ENCODE data around the gene DENND6B. TPM values are rescaled to one million over a fixed set of nuclear protein-coding genes. Genes with fewer than 3 reads are reported as not detected.

The DENND6B gene
- total and polyA plus RNA-seq, 2 of the 13 experiments (the other 11 are each of a cell fraction or from before 2014, with no cell fraction given), result 0.95 to 3.8 TPM

DNA sequence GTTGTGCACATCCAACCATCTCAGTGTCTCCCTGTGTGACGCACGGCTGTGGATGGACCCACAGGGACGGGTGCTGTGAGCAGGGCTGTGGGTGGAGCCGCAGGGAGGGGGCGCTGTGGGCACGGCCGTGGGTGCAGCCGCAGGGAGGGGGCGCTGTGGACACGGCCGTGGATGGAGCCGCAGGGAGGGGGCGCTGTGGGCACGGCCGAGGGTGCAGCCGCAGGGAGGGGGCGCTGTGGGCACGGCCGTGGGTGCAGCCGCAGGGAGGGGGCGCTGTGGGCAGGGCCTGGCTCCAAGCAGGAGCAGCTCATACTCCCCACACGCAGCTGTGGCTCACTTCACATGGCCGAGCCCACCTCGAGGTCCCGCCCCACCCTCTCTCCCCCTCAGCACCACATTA lies 50.7 kb downstream of the DENND6B start (continued):
- TF ChIP-seq ZSCAN25 (CRISPR knock-in tag; IDR thresholded peaks at IDR 0.05), result peak; percentile 59; the same call in 1 of the 2 replicates
- no peak for TF ChIP-seq SMYD3 (CRISPR knock-in tag; IDR thresholded peaks at IDR 0.05)
- TF ChIP-seq PHF5A (CRISPR knock-in tag; IDR thresholded peaks at IDR 0.05; ENCODE audit: low read depth, unreplicated experiment), result no peak
- TF ChIP-seq RAD21 (CRISPR knock-in tag; IDR thresholded peaks at IDR 0.05), result peak; percentile 21; the same call in 1 of the 2 replicates
- TF ChIP-seq, protein P1, sequence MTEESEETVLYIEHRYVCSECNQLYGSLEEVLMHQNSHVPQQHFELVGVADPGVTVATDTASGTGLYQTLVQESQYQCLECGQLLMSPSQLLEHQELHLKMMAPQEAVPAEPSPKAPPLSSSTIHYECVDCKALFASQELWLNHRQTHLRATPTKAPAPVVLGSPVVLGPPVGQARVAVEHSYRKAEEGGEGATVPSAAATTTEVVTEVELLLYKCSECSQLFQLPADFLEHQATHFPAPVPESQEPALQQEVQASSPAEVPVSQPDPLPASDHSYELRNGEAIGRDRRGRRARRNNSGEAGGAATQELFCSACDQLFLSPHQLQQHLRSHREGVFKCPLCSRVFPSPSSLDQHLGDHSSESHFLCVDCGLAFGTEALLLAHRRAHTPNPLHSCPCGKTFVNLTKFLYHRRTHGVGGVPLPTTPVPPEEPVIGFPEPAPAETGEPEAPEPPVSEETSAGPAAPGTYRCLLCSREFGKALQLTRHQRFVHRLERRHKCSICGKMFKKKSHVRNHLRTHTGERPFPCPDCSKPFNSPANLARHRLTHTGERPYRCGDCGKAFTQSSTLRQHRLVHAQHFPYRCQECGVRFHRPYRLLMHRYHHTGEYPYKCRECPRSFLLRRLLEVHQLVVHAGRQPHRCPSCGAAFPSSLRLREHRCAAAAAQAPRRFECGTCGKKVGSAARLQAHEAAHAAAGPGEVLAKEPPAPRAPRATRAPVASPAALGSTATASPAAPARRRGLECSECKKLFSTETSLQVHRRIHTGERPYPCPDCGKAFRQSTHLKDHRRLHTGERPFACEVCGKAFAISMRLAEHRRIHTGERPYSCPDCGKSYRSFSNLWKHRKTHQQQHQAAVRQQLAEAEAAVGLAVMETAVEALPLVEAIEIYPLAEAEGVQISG (CRISPR knock-in tag; IDR thresholded peaks at IDR 0.05), result peak; percentile 78
- peak; percentile 14 for TF ChIP-seq HNRNPLL (IDR thresholded peaks at IDR 0.05; ENCODE audit: low read depth, low read length, poor library complexity, severe bottlenecking)
- 0 out of 2 replicates have a peak, but pooled peaks have one; percentile 42 for TF ChIP-seq MAZ (IDR thresholded peaks at IDR 0.05; ENCODE audit: borderline replicate concordance, low read depth, low read length)
- TF ChIP-seq MAZ (CRISPR knock-in tag; IDR thresholded peaks at IDR 0.05; ENCODE audit: low read depth), result no peak
- TF ChIP-seq, protein P2, sequence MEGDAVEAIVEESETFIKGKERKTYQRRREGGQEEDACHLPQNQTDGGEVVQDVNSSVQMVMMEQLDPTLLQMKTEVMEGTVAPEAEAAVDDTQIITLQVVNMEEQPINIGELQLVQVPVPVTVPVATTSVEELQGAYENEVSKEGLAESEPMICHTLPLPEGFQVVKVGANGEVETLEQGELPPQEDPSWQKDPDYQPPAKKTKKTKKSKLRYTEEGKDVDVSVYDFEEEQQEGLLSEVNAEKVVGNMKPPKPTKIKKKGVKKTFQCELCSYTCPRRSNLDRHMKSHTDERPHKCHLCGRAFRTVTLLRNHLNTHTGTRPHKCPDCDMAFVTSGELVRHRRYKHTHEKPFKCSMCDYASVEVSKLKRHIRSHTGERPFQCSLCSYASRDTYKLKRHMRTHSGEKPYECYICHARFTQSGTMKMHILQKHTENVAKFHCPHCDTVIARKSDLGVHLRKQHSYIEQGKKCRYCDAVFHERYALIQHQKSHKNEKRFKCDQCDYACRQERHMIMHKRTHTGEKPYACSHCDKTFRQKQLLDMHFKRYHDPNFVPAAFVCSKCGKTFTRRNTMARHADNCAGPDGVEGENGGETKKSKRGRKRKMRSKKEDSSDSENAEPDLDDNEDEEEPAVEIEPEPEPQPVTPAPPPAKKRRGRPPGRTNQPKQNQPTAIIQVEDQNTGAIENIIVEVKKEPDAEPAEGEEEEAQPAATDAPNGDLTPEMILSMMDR (CRISPR knock-in tag; IDR thresholded peaks at IDR 0.05), result peak; percentile 75
- TF ChIP-seq HNRNPK (IDR thresholded peaks at IDR 0.05; ENCODE audit: low read depth, low read length, poor library complexity, severe bottlenecking), result peak; percentile 73
- TF ChIP-seq, protein P3, sequence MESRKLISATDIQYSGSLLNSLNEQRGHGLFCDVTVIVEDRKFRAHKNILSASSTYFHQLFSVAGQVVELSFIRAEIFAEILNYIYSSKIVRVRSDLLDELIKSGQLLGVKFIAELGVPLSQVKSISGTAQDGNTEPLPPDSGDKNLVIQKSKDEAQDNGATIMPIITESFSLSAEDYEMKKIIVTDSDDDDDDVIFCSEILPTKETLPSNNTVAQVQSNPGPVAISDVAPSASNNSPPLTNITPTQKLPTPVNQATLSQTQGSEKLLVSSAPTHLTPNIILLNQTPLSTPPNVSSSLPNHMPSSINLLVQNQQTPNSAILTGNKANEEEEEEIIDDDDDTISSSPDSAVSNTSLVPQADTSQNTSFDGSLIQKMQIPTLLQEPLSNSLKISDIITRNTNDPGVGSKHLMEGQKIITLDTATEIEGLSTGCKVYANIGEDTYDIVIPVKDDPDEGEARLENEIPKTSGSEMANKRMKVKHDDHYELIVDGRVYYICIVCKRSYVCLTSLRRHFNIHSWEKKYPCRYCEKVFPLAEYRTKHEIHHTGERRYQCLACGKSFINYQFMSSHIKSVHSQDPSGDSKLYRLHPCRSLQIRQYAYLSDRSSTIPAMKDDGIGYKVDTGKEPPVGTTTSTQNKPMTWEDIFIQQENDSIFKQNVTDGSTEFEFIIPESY (CRISPR knock-in tag; IDR thresholded peaks at IDR 0.05), result peak; percentile 99
- TF ChIP-seq, protein P4, sequence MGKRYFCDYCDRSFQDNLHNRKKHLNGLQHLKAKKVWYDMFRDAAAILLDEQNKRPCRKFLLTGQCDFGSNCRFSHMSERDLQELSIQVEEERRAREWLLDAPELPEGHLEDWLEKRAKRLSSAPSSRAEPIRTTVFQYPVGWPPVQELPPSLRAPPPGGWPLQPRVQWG (CRISPR knock-in tag; IDR thresholded peaks at IDR 0.05; ENCODE audit: borderline replicate concordance, low read depth), result no peak
- no peak for TF ChIP-seq RFX1 (IDR thresholded peaks at IDR 0.05)
- TF ChIP-seq, protein P5, sequence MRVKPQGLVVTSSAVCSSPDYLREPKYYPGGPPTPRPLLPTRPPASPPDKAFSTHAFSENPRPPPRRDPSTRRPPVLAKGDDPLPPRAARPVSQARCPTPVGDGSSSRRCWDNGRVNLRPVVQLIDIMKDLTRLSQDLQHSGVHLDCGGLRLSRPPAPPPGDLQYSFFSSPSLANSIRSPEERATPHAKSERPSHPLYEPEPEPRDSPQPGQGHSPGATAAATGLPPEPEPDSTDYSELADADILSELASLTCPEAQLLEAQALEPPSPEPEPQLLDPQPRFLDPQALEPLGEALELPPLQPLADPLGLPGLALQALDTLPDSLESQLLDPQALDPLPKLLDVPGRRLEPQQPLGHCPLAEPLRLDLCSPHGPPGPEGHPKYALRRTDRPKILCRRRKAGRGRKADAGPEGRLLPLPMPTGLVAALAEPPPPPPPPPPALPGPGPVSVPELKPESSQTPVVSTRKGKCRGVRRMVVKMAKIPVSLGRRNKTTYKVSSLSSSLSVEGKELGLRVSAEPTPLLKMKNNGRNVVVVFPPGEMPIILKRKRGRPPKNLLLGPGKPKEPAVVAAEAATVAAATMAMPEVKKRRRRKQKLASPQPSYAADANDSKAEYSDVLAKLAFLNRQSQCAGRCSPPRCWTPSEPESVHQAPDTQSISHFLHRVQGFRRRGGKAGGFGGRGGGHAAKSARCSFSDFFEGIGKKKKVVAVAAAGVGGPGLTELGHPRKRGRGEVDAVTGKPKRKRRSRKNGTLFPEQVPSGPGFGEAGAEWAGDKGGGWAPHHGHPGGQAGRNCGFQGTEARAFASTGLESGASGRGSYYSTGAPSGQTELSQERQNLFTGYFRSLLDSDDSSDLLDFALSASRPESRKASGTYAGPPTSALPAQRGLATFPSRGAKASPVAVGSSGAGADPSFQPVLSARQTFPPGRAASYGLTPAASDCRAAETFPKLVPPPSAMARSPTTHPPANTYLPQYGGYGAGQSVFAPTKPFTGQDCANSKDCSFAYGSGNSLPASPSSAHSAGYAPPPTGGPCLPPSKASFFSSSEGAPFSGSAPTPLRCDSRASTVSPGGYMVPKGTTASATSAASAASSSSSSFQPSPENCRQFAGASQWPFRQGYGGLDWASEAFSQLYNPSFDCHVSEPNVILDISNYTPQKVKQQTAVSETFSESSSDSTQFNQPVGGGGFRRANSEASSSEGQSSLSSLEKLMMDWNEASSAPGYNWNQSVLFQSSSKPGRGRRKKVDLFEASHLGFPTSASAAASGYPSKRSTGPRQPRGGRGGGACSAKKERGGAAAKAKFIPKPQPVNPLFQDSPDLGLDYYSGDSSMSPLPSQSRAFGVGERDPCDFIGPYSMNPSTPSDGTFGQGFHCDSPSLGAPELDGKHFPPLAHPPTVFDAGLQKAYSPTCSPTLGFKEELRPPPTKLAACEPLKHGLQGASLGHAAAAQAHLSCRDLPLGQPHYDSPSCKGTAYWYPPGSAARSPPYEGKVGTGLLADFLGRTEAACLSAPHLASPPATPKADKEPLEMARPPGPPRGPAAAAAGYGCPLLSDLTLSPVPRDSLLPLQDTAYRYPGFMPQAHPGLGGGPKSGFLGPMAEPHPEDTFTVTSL (CRISPR knock-in tag; IDR thresholded peaks at IDR 0.05; ENCODE audit: borderline replicate concordance), result no peak
- peak; percentile 92; the same call in 1 of the 2 replicates for TF ChIP-seq SETDB1 (CRISPR knock-in tag; IDR thresholded peaks at IDR 0.05; ENCODE audit: borderline replicate concordance)
- TF ChIP-seq KAT8 (CRISPR knock-in tag; IDR thresholded peaks at IDR 0.05), result no peak

Data from HepG2 (cell line).